Spleen (tissue), 11 donors: ENCODE results near the gene SECISBP2. TPM values are rescaled to one million over a fixed set of nuclear protein-coding genes. Genes with fewer than 3 reads are reported as not detected.

ENCODE experiments used
- DNase-seq: peaks from one replicate; pipeline ENCODE4 v3.0.0-alpha.2; 2020
- H3K27ac ChIP-seq, 8 donors: fragments of 200-600 bp; sonication (generic) in 7 of 8; 1 replicate in 4 of 8; 2 replicates in 4 of 8; pipeline versions ENCODE4 v1.5.0 to v1.8.0; 2016 to 2021; ENCODE audit warnings: inconsistent platforms in 4 of 8, mild to moderate bottlenecking in 4 of 8, moderate library complexity in 1 of 8
- H3K27me3 ChIP-seq, 7 donors: fragments of 200-600 bp; sonication (generic) in 6 of 7; replicated peaks in 1 of 7; 1 replicate in 4 of 7; 2 replicates in 3 of 7; pipeline versions ENCODE4 v1.5.0 to v1.8.0; 2016 to 2021; ENCODE audit warnings: inconsistent platforms in 3 of 7, mild to moderate bottlenecking in 1 of 7
- H3K36me3 ChIP-seq, 6 donors: fragments of 200-600 bp; sonication (generic) in 5 of 6; 1 replicate in 4 of 6; 2 replicates in 2 of 6; pipeline versions ENCODE4 v1.5.0 to v1.8.0; 2016 to 2021; ENCODE audit warnings: inconsistent platforms in 2 of 6
- H3K4me1 ChIP-seq, 6 donors: fragments of 200-600 bp; sonication (generic) in 5 of 6; 1 replicate in 3 of 6; 2 replicates in 3 of 6; pipeline versions ENCODE4 v1.5.0 to v1.8.0; 2016 to 2021; ENCODE audit warnings: inconsistent platforms in 3 of 6
- H3K4me3 ChIP-seq, 8 donors: fragments of 200-600 bp; sonication (generic) in 7 of 8; 1 replicate in 4 of 8; 2 replicates in 4 of 8; pipeline versions ENCODE4 v1.5.0 to v1.8.0; 2016 to 2021; ENCODE audit warnings: inconsistent platforms in 4 of 8, mild to moderate bottlenecking in 4 of 8, moderate library complexity in 2 of 8
- H3K9me3 ChIP-seq, 8 donors: fragments of 200-600 bp; sonication (generic) in 7 of 8; 1 replicate in 4 of 8; 2 replicates in 4 of 8; pipeline versions ENCODE4 v1.5.0 to v1.8.0; 2016 to 2021; ENCODE audit warnings: inconsistent platforms in 4 of 8
- CTCF ChIP-seq, 11 experiments: fragments of 200-600 bp in 7 of 11; fragments of 450-650 bp in 4 of 11; sonication (generic) in 4 of 11; IDR thresholded peaks in 8 of 11; conservative IDR thresholded peaks in 3 of 11; 1 replicate in 7 of 11; 2 replicates in 4 of 11; pipeline versions ENCODE4 v1.4.0 to v1.8.0; 2016 to 2021; ENCODE audit warnings: antibody characterized with exemption in 11 of 11, inconsistent platforms in 4 of 11, mild to moderate bottlenecking in 1 of 11
- POLR2A ChIP-seq, 3 donors: fragments of 450-650 bp; IDR thresholded peaks; one replicate each; pipeline ENCODE4 v1.5.1; 2017; ENCODE audit warnings: antibody characterized with exemption in 3 of 3, mild to moderate bottlenecking in 1 of 3
- POLR2AphosphoS5 ChIP-seq, 3 donors: sonication (generic); formaldehyde crosslinking; IDR thresholded peaks; one replicate each; pipeline ENCODE4 v1.5.1; 2017; ENCODE audit warnings: antibody characterized with exemption in 3 of 3
- WGBS, 5 donors: extraction: QIAGEN DNeasy Blood & Tissue Kit in 3 of 5; methylation state at CpG; one replicate each; pipeline versions ENCODE4 v1.1.5 to v1.1.7; 2013 to 2018; 5-methylcytosine and 5-hydroxymethylcytosine counted together
- intact Hi-C: fragments of 100-400 bp; cut with DNase I; formaldehyde crosslinking; loops from one replicate; pipeline ENCODE4 v1.15.0; 2023; ENCODE audit warnings: low total_unique reads
- polyA plus RNA-seq, 3 donors: library from polyadenylated mRNA; stranded (reverse); fragments of 200-250 nt; gene quantifications; one replicate each; pipeline ENCODE4 v1.2.1, GENCODE V29; 2013
- total RNA-seq, 7 donors: library from RNA; depleted of rRNA in 3 of 7; stranded (reverse); fragments of >200 nt in 3 of 7; fragmentation: NEBNext Ultra II Directional in 4 of 7; extraction: Animal tissue kit (Norgen Biotek cat#: 25700) in 4 of 7; gene quantifications; one replicate each; pipeline versions ENCODE4 v1.1.0 to v1.2.1, GENCODE V29; 2016 to 2021
- donor health status: healthy with polysubstance abuse.
- donor health status: DM: no; HTN: no; CAD: no; lungs with moderate emphysema.
- donor health status: DM: no; HTN: no; CAD: no.
- donor health status: Bipolar disorder and iron deficiency.
- donor health status: healthy.
- donor health status: DM: no; HTN: no; CAD: no.
- donor health status: DM: yes; HTN: yes; CAD: no.

The SECISBP2 gene
- total and polyA plus RNA-seq, 10 donors, result 20.7 to 117 (median 82.3) TPM

DNA sequence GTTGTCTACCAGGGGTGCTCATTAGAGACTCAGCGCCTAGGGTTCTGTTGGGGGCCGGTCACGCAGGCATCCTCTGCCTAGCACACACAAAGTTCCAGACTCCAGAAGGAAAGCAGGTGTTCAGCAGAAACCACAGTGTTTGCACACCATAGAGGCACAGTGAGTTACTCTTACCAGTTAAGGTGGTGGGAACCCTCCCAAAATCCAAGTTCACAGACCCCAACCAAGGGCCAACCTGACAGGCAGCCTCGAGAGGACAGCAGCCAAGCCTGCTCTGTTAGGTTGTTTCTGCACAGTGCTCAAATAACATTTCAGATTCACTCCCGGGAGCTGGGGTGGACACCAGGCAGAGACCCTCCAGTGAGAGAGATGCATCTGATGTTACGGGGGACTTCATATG is 36.2 kb downstream of the SECISBP2 start:
- H3K9me3 ChIP-seq, result no peaks in the 10 kb centered on the region
- intact Hi-C loops, result no loop called here
- no peaks in the 10 kb centered on the region for H3K27me3 ChIP-seq
- H3K27ac ChIP-seq, result peak overlapping the region in 4 of 8 donors; percentile 46 to 77 (median 61)
- no peak overlapping the region for H3K4me3 ChIP-seq
- WGBS, 5 donors, result 96 to 99% (median 97%) methylated on average over 6 of the region's 6 CpGs
- TF ChIP-seq CTCF (IDR thresholded peaks at IDR 0.05 in 8 of 11, conservative IDR thresholded peaks at IDR 0.05 in 3 of 11) (no peak), POLR2AphosphoS5 (IDR thresholded peaks at IDR 0.05) (no peak), POLR2A (IDR thresholded peaks at IDR 0.05) (no peak)
- peaks cover 5 to 100% (median 94%) of the 10 kb centered on the region in 6 donors for H3K36me3 ChIP-seq
- no peak for DNase-seq
- H3K4me1 ChIP-seq, result peaks cover 11 to 58% (median 30%) of the 10 kb centered on the region in 6 donors

DNA sequence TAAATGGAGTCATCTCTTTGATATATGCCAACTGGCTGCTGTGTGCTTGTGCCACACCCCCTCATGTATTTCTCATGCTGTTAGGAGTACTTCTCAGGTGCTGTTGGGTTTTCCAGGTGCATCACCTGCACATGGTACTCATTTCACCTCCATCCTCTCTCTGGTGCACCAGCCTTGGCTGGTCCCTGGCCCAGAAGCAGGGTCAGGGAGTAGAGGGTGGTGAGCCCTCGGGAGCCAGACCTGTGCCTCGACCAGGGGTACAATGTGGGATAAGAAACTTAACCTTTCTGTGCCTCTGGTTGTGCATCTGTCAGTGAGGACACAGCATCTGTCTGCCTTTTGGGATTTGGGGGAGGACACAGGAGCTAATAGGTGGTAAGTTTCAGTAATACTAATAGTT is 38.5 kb downstream of the SECISBP2 start:
- WGBS, 5 donors, result 80 to 100% (median 94%) methylated on average over 2 of the region's 2 CpGs
- H3K9me3 ChIP-seq, result no peaks in the 10 kb centered on the region
- H3K36me3 ChIP-seq, result peaks cover 5 to 100% (median 92%) of the 10 kb centered on the region in 6 donors
- H3K4me3 ChIP-seq, result no peak overlapping the region
- intact Hi-C loops, result no loop called here
- H3K27ac ChIP-seq, result no peak overlapping the region
- H3K27me3 ChIP-seq, result no peaks in the 10 kb centered on the region
- no peak for DNase-seq
- peaks cover 10 to 67% (median 29%) of the 10 kb centered on the region in 6 donors for H3K4me1 ChIP-seq
- no peak for TF ChIP-seq POLR2A (IDR thresholded peaks at IDR 0.05)
- no peak for TF ChIP-seq CTCF (IDR thresholded peaks at IDR 0.05 in 8 of 11, conservative IDR thresholded peaks at IDR 0.05 in 3 of 11)
- TF ChIP-seq POLR2AphosphoS5 (IDR thresholded peaks at IDR 0.05), result no peak

DNA sequence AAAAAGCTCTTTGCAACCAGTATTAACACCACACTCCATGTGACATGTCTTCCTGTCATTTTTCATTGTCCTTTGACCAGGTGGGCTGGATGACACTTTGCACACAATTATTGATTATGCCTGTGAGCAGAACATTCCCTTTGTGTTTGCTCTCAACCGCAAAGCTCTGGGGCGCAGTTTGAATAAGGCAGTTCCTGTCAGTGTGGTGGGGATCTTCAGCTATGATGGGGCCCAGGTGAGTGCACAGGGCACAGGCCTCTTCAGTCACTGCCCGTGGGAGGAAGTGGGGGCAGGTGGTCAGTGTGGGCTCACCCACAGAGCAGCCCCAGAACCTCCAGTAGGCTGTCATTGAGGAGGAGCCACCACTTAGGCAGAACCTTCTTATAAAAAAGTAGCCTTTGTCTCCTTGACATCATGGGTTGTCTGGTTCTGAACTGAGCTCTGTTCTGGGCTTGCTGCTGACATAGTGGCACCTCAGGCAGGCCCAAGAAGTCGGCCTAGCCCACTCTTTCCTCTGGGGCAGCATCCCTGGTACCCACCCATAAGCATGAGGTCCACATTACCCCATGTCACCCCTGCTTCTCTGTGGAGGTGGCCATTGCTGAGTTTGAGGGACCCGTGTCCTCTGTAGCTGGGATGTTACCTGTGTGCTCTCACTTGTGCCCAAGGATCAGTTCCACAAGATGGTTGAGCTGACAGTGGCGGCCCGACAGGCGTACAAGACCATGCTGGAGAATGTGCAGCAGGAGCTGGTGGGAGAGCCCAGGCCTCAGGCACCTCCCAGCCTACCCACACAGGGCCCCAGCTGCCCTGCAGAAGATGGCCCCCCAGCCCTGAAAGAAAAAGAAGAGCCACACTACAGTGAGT is 39.3 kb downstream of the SECISBP2 start:
- no peak for DNase-seq
- Histone ChIP-seq H3K9me3 (no peaks in the 10 kb centered on the region), H3K4me3 (no peak overlapping the region), H3K27ac (peak overlapping the region in 3 of 8 donors; percentile 45 to 79 (median 74)), H3K27me3 (no peaks in the 10 kb centered on the region), H3K36me3 (peaks cover 5 to 100% (median 94%) of the 10 kb centered on the region in 6 donors), H3K4me1 (peaks cover 2 to 67% (median 23%) of the 10 kb centered on the region in 6 donors)
- intact Hi-C loops, result no loop called here
- TF ChIP-seq POLR2AphosphoS5 (IDR thresholded peaks at IDR 0.05), result no peak
- TF ChIP-seq CTCF (IDR thresholded peaks at IDR 0.05 in 8 of 11, conservative IDR thresholded peaks at IDR 0.05 in 3 of 11), result no peak
- no peak for TF ChIP-seq POLR2A (IDR thresholded peaks at IDR 0.05)
- 88 to 93% (median 89%) methylated on average over 6 to 8 of the region's 8 CpGs for WGBS, 5 donors

DNA sequence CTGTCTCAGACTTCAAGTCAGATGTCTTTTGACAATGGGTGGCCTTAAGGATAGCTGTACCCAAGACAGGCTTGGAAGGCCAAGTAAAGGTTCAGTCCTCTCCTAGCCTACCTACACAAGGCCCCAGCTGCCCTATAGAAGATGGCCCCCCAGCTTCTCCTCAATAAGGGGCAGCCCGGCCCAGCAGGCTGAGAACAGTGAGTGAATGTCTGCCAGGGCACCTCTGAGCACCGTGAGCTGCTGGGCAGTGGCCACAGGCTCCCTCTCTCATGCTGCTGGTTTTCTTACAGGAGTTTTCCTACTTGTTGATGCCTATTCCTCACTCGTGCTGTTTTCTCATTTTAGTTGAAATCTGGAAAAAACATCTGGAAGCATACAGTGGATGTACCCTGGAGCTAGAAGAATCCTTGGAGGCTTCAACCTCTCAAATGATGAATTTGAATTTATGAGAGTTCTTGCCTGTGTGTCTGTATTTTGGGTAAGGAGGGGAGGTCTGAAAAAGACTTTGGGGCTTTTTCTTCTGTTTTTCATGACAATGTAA is 40.1 kb downstream of the SECISBP2 start:
- Histone ChIP-seq H3K27ac (peak overlapping the region in 4 of 8 donors; percentile 45 to 82 (median 76)), H3K9me3 (no peaks in the 10 kb centered on the region), H3K4me1 (peaks cover 0 to 67% (median 24%) of the 10 kb centered on the region in 6 donors), H3K36me3 (peaks cover 5 to 100% (median 91%) of the 10 kb centered on the region in 6 donors), H3K4me3 (no peak overlapping the region), H3K27me3 (no peaks in the 10 kb centered on the region)
- intact Hi-C loops, result no loop called here
- DNase-seq, result no peak
- no peak for TF ChIP-seq CTCF (IDR thresholded peaks at IDR 0.05 in 8 of 11, conservative IDR thresholded peaks at IDR 0.05 in 3 of 11)
- TF ChIP-seq POLR2AphosphoS5 (IDR thresholded peaks at IDR 0.05), result peak in 1 of 3 donors; percentile 5
- 91 to 96% (median 93%) methylated on average over 3 of the region's 3 CpGs for WGBS, 5 donors
